Measurements from ENCODE around the gene SEC16A.

Gene SEC16A

GRCh38 chr9:136399176-136400037, 83.4 kb downstream of the SEC16A start:
- DNase-seq: no peak

GRCh38 chr9:136398286-136398685, 84.6 kb downstream of the SEC16A start:
- DNase-seq: no peak

- no peak for DNase-seq
These were observed 85.2 kb downstream of the SEC16A start for GRCh38 chr9:136397643-136398042.

GRCh38 chr9:136396219-136396515, 86.7 kb downstream of the SEC16A start:
- no peak for DNase-seq

DNA sequence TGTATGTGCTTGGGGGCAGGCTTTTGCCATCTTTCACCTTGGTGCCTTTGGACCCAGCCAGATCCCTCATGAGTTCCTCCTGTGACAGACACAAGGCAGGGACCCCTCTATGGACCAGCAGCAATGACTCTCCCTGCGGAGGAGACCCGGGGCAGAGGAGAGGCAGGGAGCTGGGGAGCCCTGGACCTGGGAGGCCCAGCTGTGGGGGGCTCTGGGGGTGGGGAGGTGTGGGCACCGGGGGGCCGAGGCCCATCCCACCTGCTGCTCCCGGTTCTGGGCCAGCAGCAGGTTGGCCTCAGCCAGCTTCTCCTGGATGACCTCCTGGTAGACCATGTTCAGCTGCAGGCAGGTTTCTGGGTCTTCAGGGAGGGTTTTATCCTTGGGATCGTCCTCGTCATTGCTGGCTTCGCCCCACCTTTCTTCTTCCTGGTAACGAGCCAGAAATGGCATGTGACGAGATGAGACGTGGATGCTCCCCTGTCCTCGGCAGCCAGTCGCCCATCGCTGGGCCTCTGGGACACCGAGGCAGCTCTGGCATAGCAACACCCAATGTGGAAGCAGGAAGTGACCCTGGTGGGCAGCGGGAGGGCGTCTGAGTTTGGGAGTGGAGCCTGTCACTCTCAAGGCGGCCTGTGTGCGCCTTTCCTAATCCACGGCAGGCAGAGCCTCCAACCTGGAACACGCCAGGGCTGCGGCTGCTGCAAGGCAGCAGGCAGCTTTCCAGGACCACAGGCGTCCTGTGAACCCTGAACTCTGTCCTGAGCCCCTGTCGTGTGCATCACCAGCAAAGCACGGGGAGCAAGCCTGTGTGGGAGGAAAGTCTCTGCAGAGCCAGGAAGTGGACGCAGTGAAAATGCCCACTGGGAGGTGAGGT, 87.3 kb downstream of the SEC16A start:
- DNase-seq: no peak

DNA sequence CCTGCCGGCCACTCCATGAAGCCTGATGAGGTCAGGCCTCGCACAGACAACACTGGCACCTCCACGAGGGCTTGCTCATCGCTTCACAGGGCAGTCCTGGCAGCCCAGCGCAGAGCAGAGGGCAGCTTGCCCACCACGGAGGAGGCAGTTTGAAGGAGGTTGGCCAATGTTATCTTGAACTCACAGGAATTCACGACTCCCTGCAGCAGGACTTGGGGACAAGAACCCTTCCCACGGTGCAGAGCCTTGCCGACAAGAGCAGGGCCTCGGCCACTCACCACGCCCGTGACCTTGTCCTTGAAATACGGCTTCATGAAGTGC, 87.9 kb downstream of the SEC16A start:
- no peak for DNase-seq

DNA sequence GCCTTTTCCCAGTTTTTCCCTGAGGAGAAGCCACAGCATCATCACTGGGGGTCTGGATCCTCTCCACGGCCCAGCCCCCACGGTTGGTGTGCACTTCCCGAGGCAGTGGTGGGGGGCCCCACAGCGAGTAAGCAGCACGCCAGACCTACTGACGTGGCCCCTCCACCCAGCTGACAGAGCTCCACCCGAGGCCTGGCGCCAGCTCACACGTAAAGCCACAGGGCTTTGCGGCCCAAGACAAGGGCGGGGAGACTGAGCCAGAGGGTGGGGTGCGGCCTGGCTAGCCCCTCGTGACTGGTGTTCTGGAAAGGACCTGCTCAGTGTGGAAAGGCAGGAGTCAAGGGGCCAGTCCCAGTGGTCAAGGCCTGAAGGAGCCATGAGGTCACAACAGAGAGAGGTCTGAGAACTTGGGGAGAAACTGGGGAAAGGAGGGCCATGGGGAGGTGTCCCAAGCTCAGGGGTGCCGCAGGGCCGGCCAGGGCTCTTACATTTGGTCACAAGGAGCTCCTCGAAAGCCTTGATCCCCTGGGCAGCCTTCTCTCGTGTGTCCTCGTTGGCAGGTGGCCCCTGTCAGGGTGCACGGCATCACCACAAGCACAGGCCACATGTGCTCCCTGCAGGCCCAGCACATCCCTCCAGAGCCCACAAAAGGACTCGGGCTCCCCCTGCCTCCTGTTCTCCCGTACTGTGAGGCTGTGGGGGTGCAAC, 88.4 kb downstream of the SEC16A start:
- no peak for DNase-seq

- no peak for DNase-seq
These were observed 89.3 kb downstream of the SEC16A start for GRCh38 chr9:136393531-136393930.

DNA sequence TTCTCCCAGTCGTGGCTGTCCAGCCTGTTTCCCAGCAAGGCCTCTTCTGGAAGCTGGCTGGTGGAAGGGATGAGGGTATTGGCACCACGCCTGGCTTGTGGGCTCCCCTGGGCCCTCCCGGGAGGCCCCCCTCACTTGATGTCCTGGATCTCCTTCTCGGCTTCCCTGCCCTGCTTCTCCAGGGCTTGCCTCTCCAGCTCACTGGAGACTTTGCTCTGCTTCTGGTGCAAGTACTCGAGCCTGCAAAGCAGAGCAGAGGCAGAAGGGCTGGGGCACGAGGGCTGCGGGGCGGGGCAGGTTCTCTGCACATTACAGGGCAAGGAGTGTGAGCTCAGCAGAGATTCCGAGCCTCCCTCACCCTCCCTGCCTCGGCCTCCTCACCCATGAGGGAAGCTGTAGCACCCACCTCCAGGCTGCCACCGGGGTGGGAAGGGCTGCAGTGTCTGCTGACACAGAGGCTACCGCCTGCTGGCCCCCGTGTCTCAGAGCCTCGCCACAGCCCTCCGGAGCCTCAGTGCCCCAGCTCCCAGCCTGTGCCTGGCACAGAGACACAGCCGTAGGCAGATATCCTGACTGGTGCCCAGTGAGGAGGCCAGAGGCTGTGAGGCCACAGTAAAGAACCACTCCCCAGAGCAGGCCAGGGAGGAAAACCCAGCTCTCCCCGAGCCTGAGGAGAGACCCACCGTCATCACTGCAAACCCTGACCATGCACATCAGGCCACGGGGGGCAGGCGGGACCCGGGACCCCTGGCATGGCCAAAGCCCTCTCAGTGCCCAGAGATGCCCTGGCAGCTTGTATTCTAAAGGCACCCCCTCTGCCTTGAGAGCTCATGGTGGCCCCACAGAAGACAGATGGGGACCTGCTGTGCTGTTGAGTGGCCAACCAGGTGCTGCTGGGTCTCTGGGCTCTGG, 90.0 kb downstream of the SEC16A start:
- no peak for DNase-seq

GRCh38 chr9:136391737-136392537, 90.9 kb downstream of the SEC16A start:
- DNase-seq: no peak

Measured in NCI-H187 (cell line).